ENCODE measurements around the gene EEF1AKMT1. TPM values are rescaled to one million over a fixed set of nuclear protein-coding genes. Genes with fewer than 3 reads are reported as not detected.

Gene EEF1AKMT1
- total RNA-seq, 1 experiment from 2014 or later: 6.1 TPM

DNA sequence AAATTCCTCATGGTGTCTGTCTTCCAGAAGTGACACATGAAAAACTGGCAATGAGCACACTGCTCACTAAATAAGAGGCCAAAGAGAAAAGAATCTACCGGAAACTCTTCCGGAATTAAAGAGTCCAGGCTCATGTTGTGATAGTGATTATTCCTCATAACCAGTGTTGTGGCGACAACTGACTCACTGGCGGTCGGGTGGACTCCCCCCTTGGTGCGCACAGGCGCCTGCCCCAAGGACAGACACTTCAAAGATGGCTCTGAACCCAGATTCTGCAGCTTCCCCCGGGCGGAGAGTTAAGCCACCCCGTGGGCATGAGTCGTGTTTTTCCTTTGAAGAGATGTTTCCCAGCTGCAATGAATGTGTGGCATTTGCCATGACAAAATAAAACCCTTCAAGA is 60.0 kb downstream of the EEF1AKMT1 start:
- Histone ChIP-seq H3K56ac (ENCODE audit: insufficient read length, low read depth, low read length) (no peak overlapping the region), H3K23ac (ENCODE audit: insufficient read length, low read depth, low read length) (no peak overlapping the region), H4K5ac (ENCODE audit: insufficient read length, low read depth, low read length) (no peak overlapping the region), H2BK20ac (ENCODE audit: low read depth, low read length, poor library complexity, severe bottlenecking) (no peak overlapping the region), H4K91ac (ENCODE audit: insufficient read length, low read depth, low read length) (no peak overlapping the region), H3K9me3 (ENCODE audit: control insufficient read depth, low read depth, low read length) (no peaks in the 10 kb centered on the region), H4K8ac (replicated peaks; ENCODE audit: insufficient read length, low read depth, low read length) (no peak overlapping the region), H4K20me1 (ENCODE audit: control insufficient read depth, insufficient read depth, insufficient read length) (no peaks in the 10 kb centered on the region), H2AFZ (ENCODE audit: low read length) (no peak overlapping the region), H3K79me2 (ENCODE audit: insufficient read depth, low read length) (no peaks in the 10 kb centered on the region), H3K9ac (ENCODE audit: extremely low read depth, insufficient read length, low read length) (no peak overlapping the region), H3K4me1 (ENCODE audit: insufficient read depth, low read length) (no peaks in the 10 kb centered on the region), H2BK120ac (ENCODE audit: low read depth, low read length, poor library complexity, severe bottlenecking) (no peak overlapping the region), H3K23me2 (ENCODE audit: insufficient read length, low read depth, low read length, poor library complexity, severe bottlenecking) (no peaks in the 10 kb centered on the region), H2BK5ac (ENCODE audit: insufficient read length, low read length) (no peak overlapping the region), H2AK5ac (ENCODE audit: insufficient read length, low read length) (no peak overlapping the region), H3K4ac (ENCODE audit: low read depth, low read length) (no peak overlapping the region), H3K27me3 (ENCODE audit: insufficient read depth, low read length) (no peaks in the 10 kb centered on the region), H2BK12ac (ENCODE audit: insufficient read length, low read depth, low read length) (no peak overlapping the region), H3K27ac (ENCODE audit: insufficient read length, low read depth, low read length) (no peak overlapping the region), H3K14ac (ENCODE audit: insufficient read depth, low read length) (no peak overlapping the region), H3K4me2 (ENCODE audit: insufficient read depth, insufficient read length, low read length) (no peak overlapping the region), H3K18ac (ENCODE audit: insufficient read length, low read depth, low read length) (no peak overlapping the region), H3T11ph (ENCODE audit: low read length) (no peak overlapping the region), H2BK15ac (ENCODE audit: low read depth, low read length) (no peak overlapping the region), H3K79me1 (ENCODE audit: insufficient read depth, low read depth, low read length, poor library complexity, severe bottlenecking) (no peaks in the 10 kb centered on the region)
- Mint-ChIP-seq H3K4me3 (no peak overlapping the region), H3K4me1 (peaks cover 32 to 35% of the 10 kb centered on the region in 2 experiments), H3K27me3 (ENCODE audit: low read depth) (peaks cover 32% of the 10 kb centered on the region), H3K36me3 (ENCODE audit: insufficient read depth in 1 of 3, low read depth in 3 of 3) (no peaks in the 10 kb centered on the region), H3K27ac (no peak overlapping the region), H3K9me3 (peaks cover 0 to 2% of the 10 kb centered on the region in 2 experiments; a peak in 1 of 5 replicates)
- no peak for DNase-seq
- no CpG with 5 or more reads among the region's 11 CpGs for WGBS (ENCODE audit: extremely low coverage, insufficient read length, low lambda C conversion rate)
- TF ChIP-seq, protein P1, sequence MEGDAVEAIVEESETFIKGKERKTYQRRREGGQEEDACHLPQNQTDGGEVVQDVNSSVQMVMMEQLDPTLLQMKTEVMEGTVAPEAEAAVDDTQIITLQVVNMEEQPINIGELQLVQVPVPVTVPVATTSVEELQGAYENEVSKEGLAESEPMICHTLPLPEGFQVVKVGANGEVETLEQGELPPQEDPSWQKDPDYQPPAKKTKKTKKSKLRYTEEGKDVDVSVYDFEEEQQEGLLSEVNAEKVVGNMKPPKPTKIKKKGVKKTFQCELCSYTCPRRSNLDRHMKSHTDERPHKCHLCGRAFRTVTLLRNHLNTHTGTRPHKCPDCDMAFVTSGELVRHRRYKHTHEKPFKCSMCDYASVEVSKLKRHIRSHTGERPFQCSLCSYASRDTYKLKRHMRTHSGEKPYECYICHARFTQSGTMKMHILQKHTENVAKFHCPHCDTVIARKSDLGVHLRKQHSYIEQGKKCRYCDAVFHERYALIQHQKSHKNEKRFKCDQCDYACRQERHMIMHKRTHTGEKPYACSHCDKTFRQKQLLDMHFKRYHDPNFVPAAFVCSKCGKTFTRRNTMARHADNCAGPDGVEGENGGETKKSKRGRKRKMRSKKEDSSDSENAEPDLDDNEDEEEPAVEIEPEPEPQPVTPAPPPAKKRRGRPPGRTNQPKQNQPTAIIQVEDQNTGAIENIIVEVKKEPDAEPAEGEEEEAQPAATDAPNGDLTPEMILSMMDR (conservative IDR thresholded peaks at IDR 0.05): no peak

All from H9 (cell line).